HCT116 (cell line): ENCODE results near the gene THSD7B. TPM values are rescaled to one million over a fixed set of nuclear protein-coding genes. Genes with fewer than 3 reads are reported as not detected.

ENCODE experiments used
- ATAC-seq: fragments of 200-7000 bp; cut with Tn5 transposase; 2 replicates; pipeline ENCODE4 v1.9.1; 2020; ENCODE audit warnings: mild to moderate bottlenecking, moderate library complexity
- BruUV-seq: library from RNA; stranded (reverse); fragments of 400-500 nt; replicated peaks from 2 replicates; lab custom pipeline; 2021; lab: Mats Ljungman, UMichigan
- CTCF ChIA-PET: fragments of 300-600 bp; sonication (Branson Sonifier 250); formaldehyde crosslinking; loops from one replicate; lab custom pipeline; 2021; ENCODE audit warnings: antibody characterized with exemption; lab: Charles Lee
- POLR2A ChIA-PET: fragments of 300-600, 350-600 bp; sonication (Branson Sonifier 250); formaldehyde crosslinking; loops from one replicate; lab custom pipeline; 2021; ENCODE audit warnings: antibody characterized with exemption; lab: Charles Lee
- RAD21 ChIA-PET, 2 experiments: fragments of 300-600 bp; sonication (Branson Sonifier 250); formaldehyde crosslinking; loops; one replicate each; lab custom pipeline; 2023; ENCODE audit warnings: low total read pairs in 2 of 2; ENCODE audit not compliant: uncharacterized antibody in 2 of 2, unreplicated experiment in 2 of 2, low non-redundant PET in 1 of 2; lab: Charles Lee
- DNase-seq: peaks from one replicate; pipeline ENCODE4 v3.0.0-alpha.2; 2010; ENCODE audit warnings: low read depth, low spot score
- H2AFZ ChIP-seq: fragments of 200-600 bp; shearing (Covaris generic), sonication (generic); 2 replicates; pipeline ENCODE4 v1.6.1; 2017; ENCODE audit warnings: low read depth, mixed run types, mixed read lengths, antibody characterized with exemption, low read length; ENCODE audit not compliant: poor library complexity, severe bottlenecking
- H3K27ac ChIP-seq: 2 replicates; pipeline ENCODE4 v1.5.1; 2012; ENCODE audit warnings: low read depth, low read length
- H3K27me3 ChIP-seq: fragments of 200-600 bp; sonication (generic); 2 replicates; pipeline ENCODE4 v1.6.1; 2016; ENCODE audit warnings: mixed run types, low read length, mixed read lengths; ENCODE audit not compliant: insufficient read depth
- H3K36me3 ChIP-seq, 2 experiments: fragments of 200-500 bp in 1 of 2; fragments of 200-600 bp in 1 of 2; sonication (Bioruptor generic) in 1 of 2; sonication (generic) in 1 of 2; 2 replicates each; pipeline versions ENCODE4 v1.5.1 to v1.6.1; 2014 to 2016; ENCODE audit warnings: low read length in 2 of 2, inconsistent platforms in 1 of 2, mixed read lengths in 1 of 2, mixed run types in 1 of 2; ENCODE audit not compliant: insufficient read depth in 2 of 2, control insufficient read depth in 1 of 2
- H3K4me1 ChIP-seq, 2 experiments: fragments of 200-600 bp in 1 of 2; sonication (generic) in 1 of 2; 2 replicates each; pipeline versions ENCODE4 v1.5.1 to v1.6.1; 2012 to 2017; ENCODE audit warnings: low read length in 2 of 2, inconsistent platforms in 1 of 2, mild to moderate bottlenecking in 1 of 2, mixed read lengths in 1 of 2, mixed run types in 1 of 2, moderate library complexity in 1 of 2; ENCODE audit not compliant: insufficient read depth in 2 of 2, control insufficient read depth in 1 of 2
- H3K4me2 ChIP-seq: fragments of 200-600 bp; sonication (generic); 2 replicates; pipeline ENCODE4 v1.6.1; 2017; ENCODE audit warnings: mixed run types, low read length, mixed read lengths
- H3K4me3 ChIP-seq, 2 experiments: fragments of 200-600 bp in 1 of 2; sonication (generic) in 1 of 2; replicated peaks in 1 of 2; 2 replicates each; pipeline ENCODE4 v1.5.1; 2011 to 2016; ENCODE audit warnings: low read length in 2 of 2, control low read depth in 1 of 2, low read depth in 1 of 2, mild to moderate bottlenecking in 1 of 2, mixed read lengths in 1 of 2, mixed run types in 1 of 2
- H3K79me2 ChIP-seq: fragments of 200-600 bp; sonication (generic); 2 replicates; pipeline ENCODE4 v1.6.1; 2017; ENCODE audit warnings: mild to moderate bottlenecking, mixed run types, low read length, moderate library complexity, mixed read lengths; ENCODE audit not compliant: insufficient read depth
- H3K9ac ChIP-seq: fragments of 200-600 bp; sonication (generic); 2 replicates; pipeline ENCODE4 v1.6.1; 2016; ENCODE audit warnings: low read length, mixed read lengths
- H3K9me2 ChIP-seq: fragments of 200-600 bp; sonication (generic), shearing (Covaris generic); 2 replicates; pipeline ENCODE4 v1.6.1; 2017; ENCODE audit warnings: mixed run types, mild to moderate bottlenecking, moderate library complexity; ENCODE audit not compliant: insufficient read depth
- H3K9me3 ChIP-seq, 2 experiments: fragments of 200-500 bp in 1 of 2; fragments of 200-600 bp in 1 of 2; sonication (Bioruptor generic) in 1 of 2; sonication (generic) in 1 of 2; 2 replicates each; pipeline ENCODE4 v1.6.1; 2014 to 2017; ENCODE audit warnings: low read length in 2 of 2, mixed read lengths in 2 of 2, inconsistent platforms in 1 of 2, low read depth in 1 of 2, mild to moderate bottlenecking in 1 of 2, mixed run types in 1 of 2, moderate library complexity in 1 of 2; ENCODE audit not compliant: control insufficient read depth in 1 of 2, insufficient read depth in 1 of 2
- H4K20me1 ChIP-seq: fragments of 200-600 bp; sonication (generic), shearing (Covaris generic); 2 replicates; pipeline ENCODE4 v1.6.1; 2017; ENCODE audit warnings: mixed run types, mild to moderate bottlenecking, moderate library complexity; ENCODE audit not compliant: insufficient read depth
- EZH2 ChIP-seq: fragments of 200-600 bp; sonication (generic); IDR thresholded peaks from 2 replicates; pipeline ENCODE4 v1.6.1; 2017; ENCODE audit warnings: antibody characterized with exemption, mixed run types
- FOSL1 ChIP-seq: IDR thresholded peaks from 2 replicates; pipeline ENCODE4 v1.6.1; 2012; ENCODE audit warnings: low read depth
- POLR2A ChIP-seq: IDR thresholded peaks from 2 replicates; pipeline ENCODE4 v1.7.0; 2011; ENCODE audit warnings: borderline replicate concordance; ENCODE audit not compliant: insufficient read depth, insufficient read length; ENCODE audit errors: extremely low read depth
- POLR2AphosphoS5 ChIP-seq: IDR thresholded peaks from 2 replicates; pipeline ENCODE4 v1.6.1; 2011; ENCODE audit warnings: mild to moderate bottlenecking, low read depth, low read length, moderate library complexity
- RAD21 ChIP-seq: IDR thresholded peaks from 2 replicates; pipeline ENCODE4 v1.6.1; 2012; ENCODE audit warnings: low read depth, mild to moderate bottlenecking
- SIN3A ChIP-seq: IDR thresholded peaks from 2 replicates; pipeline ENCODE4 v1.6.1; 2012; ENCODE audit warnings: low read depth
- TCF7L2 ChIP-seq: IDR thresholded peaks from 2 replicates; pipeline ENCODE4 v1.7.0; 2011; ENCODE audit warnings: borderline replicate concordance, inconsistent platforms; ENCODE audit not compliant: insufficient read depth, insufficient read length; ENCODE audit errors: extremely low read depth
- YY1 ChIP-seq: IDR thresholded peaks from 2 replicates; pipeline ENCODE4 v1.6.1; 2011; ENCODE audit warnings: low read length, low read depth, moderate library complexity, mild to moderate bottlenecking; ENCODE audit not compliant: insufficient replicate concordance; ENCODE audit errors: extremely low read depth
- ZFX ChIP-seq: fragments of 450-650 bp; IDR thresholded peaks from 2 replicates; pipeline ENCODE4 v1.6.1; 2017
- ZNF274 ChIP-seq: fragments of 200-500 bp; sonication (Bioruptor generic); IDR thresholded peaks from 2 replicates; pipeline ENCODE4 v1.6.1; 2014; ENCODE audit warnings: mild to moderate bottlenecking, low read depth, low read length, inconsistent platforms
- intact Hi-C: fragments of 100-400 bp; cut with micrococcal nuclease; formaldehyde crosslinking; loops from 2 replicates; pipeline ENCODE4 v1.10.0; 2022
- total RNA-seq: library from RNA; stranded (reverse); gene quantifications from one replicate; pipeline ENCODE4 v1.2.1, GENCODE V29; 2021; ENCODE audit not compliant: unreplicated experiment
- TF ChIP-seq, protein P1 (sequence below), 3 experiments: fragments of 200-600 bp in 1 of 3; sonication (generic) in 1 of 3; IDR thresholded peaks in 2 of 3; conservative IDR thresholded peaks in 1 of 3; 2 replicates each; pipeline ENCODE4 v1.5.1; 2012 to 2017; ENCODE audit warnings: low read depth in 2 of 3, low read length in 2 of 3, antibody characterized with exemption in 1 of 3, borderline replicate concordance in 1 of 3, control low read depth in 1 of 3, mild to moderate bottlenecking in 1 of 3, mixed read lengths in 1 of 3, mixed run types in 1 of 3, moderate library complexity in 1 of 3; ENCODE audit not compliant: insufficient read depth in 1 of 3
- TF ChIP-seq, protein P2 (sequence below): IDR thresholded peaks from 2 replicates; pipeline ENCODE4 v1.6.1; 2012
- TF ChIP-seq, protein P3 (sequence below): IDR thresholded peaks from 2 replicates; pipeline ENCODE4 v1.6.1; 2011; ENCODE audit warnings: mild to moderate bottlenecking, low read length, moderate library complexity; ENCODE audit not compliant: insufficient replicate concordance; ENCODE audit errors: extremely low read depth

Gene THSD7B
- total RNA-seq, 1 experiment from 2014 or later: not detected

DNA sequence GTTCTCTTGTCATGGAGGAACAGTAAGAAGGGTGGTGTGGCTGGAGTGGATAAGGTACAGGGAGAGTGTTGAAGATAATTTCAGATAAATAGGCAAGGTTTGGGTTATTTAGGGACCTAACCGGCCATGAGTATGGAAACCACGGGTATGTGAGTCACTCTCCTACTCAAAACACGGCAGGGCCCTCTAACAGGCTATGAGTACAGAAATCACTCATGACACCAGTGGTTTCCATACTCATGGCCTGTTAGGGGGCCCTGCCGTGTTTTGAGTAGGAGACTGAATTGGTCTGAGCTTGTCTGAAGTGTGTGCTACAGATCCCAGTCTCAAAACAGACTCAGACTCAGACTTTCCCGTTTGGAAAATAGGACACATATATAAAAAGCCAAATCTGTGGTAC lies 770.6 kb downstream of the THSD7B start:
- intact Hi-C loops: no loop called here
- no peak for ATAC-seq
- RAD21 ChIA-PET: no interaction called here

More for the DNA sequence above, 770.6 kb downstream of the THSD7B start:
- Histone ChIP-seq H3K79me2 (no peaks in the 10 kb centered on the region), H3K27me3 (no peaks in the 10 kb centered on the region), H3K9me3 (peaks cover 0 to 5% of the 10 kb centered on the region in 2 experiments; a peak in 2 of 4 replicates), H3K9me2 (no peaks in the 10 kb centered on the region), H3K27ac (no peak overlapping the region), H3K36me3 (no peaks in the 10 kb centered on the region), H3K9ac (no peak overlapping the region), H3K4me1 (no peaks in the 10 kb centered on the region), H4K20me1 (no peaks in the 10 kb centered on the region), H3K4me2 (no peak overlapping the region), H2AFZ (no peak overlapping the region), H3K4me3 (no peak overlapping the region)
- BruUV-seq: no TSS peak
- ChIA-PET CTCF (no interaction called here), POLR2A (no interaction called here)
- no peak for TF ChIP-seq ZFX
- no peak for TF ChIP-seq ZNF274
- no peak for TF ChIP-seq POLR2AphosphoS5
- no peak for TF ChIP-seq YY1
- TF ChIP-seq TCF7L2: no peak
- no peak for TF ChIP-seq FOSL1
- TF ChIP-seq POLR2A: no peak
- TF ChIP-seq, protein P1, sequence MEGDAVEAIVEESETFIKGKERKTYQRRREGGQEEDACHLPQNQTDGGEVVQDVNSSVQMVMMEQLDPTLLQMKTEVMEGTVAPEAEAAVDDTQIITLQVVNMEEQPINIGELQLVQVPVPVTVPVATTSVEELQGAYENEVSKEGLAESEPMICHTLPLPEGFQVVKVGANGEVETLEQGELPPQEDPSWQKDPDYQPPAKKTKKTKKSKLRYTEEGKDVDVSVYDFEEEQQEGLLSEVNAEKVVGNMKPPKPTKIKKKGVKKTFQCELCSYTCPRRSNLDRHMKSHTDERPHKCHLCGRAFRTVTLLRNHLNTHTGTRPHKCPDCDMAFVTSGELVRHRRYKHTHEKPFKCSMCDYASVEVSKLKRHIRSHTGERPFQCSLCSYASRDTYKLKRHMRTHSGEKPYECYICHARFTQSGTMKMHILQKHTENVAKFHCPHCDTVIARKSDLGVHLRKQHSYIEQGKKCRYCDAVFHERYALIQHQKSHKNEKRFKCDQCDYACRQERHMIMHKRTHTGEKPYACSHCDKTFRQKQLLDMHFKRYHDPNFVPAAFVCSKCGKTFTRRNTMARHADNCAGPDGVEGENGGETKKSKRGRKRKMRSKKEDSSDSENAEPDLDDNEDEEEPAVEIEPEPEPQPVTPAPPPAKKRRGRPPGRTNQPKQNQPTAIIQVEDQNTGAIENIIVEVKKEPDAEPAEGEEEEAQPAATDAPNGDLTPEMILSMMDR (IDR thresholded peaks at IDR 0.05 in 2 of 3, conservative IDR thresholded peaks at IDR 0.05 in 1 of 3; ENCODE audit: borderline replicate concordance in 1 of 3, insufficient read depth in 1 of 3, low read depth in 2 of 3, low read length in 2 of 3): no peak
- no peak for TF ChIP-seq EZH2
- no peak for TF ChIP-seq SIN3A
- TF ChIP-seq, protein P2, sequence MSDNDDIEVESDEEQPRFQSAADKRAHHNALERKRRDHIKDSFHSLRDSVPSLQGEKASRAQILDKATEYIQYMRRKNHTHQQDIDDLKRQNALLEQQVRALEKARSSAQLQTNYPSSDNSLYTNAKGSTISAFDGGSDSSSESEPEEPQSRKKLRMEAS: no peak
- TF ChIP-seq, protein P3, sequence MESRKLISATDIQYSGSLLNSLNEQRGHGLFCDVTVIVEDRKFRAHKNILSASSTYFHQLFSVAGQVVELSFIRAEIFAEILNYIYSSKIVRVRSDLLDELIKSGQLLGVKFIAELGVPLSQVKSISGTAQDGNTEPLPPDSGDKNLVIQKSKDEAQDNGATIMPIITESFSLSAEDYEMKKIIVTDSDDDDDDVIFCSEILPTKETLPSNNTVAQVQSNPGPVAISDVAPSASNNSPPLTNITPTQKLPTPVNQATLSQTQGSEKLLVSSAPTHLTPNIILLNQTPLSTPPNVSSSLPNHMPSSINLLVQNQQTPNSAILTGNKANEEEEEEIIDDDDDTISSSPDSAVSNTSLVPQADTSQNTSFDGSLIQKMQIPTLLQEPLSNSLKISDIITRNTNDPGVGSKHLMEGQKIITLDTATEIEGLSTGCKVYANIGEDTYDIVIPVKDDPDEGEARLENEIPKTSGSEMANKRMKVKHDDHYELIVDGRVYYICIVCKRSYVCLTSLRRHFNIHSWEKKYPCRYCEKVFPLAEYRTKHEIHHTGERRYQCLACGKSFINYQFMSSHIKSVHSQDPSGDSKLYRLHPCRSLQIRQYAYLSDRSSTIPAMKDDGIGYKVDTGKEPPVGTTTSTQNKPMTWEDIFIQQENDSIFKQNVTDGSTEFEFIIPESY: no peak
- no peak for TF ChIP-seq RAD21
- DNase-seq: no peak
